Subcutaneous preadipocyte (primary cell): Measurements from ENCODE around the gene INF2. TPM values are rescaled to one million over a fixed set of nuclear protein-coding genes. Genes with fewer than 3 reads are reported as not detected.

Source experiments
- small RNA-seq: library from RNA; depleted of rRNA; stranded (forward); fragments of <200 nt; gene quantifications from one replicate; pipeline ENCODE3, GENCODE V24; 2012
- total RNA-seq: library from RNA; depleted of rRNA; stranded (reverse); fragments of >200 nt; gene quantifications from 2 replicates; pipeline ENCODE4 v1.2.3, GENCODE V29; 2012

The INF2 gene
- 45.9 and 59.0 TPM in 2 replicates for total RNA-seq

DNA sequence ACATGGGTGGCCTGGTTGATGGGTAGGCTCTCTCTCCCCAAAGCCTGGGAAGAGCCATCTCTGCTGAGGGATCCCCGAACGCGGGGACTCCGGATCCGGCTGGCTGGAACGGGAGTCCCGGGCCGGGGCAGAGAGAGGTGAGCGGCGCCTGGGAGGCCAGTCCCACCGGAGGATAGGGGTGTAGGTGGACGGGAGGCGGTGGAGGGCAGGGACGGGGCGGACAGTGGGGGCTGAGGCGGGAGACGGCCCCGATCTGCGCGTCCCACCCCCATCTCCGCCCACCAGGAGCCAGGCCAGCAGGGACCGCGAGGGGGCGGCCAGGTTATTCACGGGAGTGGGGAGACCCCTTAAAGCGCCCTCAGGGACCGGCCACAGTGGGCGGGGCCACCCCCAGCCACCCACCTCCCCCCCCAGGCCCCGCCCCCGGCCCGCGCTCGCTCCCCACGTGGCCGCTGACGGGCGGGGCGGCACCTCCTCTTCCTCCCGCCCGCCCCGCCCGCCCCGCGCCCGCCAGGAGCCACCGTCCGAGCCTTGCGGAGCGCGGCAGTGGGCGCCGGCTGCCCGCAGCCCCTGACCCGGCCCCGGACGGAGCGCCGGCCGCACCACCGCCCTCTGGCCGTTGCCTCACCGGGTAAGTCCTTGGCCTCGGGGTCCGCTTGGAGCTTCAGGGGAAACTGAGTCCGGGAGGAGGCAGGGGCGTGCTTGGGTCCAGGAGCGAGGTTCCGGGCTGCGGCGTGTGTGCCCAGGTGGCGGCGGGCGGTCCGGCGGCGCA lies at the start of gene INF2:
Gene INF2, plus strand, starts transcription at position 510 of the 772 bp plus-strand sequence. CDS start 11,748 bp downstream, outside the sequence.

DNA sequence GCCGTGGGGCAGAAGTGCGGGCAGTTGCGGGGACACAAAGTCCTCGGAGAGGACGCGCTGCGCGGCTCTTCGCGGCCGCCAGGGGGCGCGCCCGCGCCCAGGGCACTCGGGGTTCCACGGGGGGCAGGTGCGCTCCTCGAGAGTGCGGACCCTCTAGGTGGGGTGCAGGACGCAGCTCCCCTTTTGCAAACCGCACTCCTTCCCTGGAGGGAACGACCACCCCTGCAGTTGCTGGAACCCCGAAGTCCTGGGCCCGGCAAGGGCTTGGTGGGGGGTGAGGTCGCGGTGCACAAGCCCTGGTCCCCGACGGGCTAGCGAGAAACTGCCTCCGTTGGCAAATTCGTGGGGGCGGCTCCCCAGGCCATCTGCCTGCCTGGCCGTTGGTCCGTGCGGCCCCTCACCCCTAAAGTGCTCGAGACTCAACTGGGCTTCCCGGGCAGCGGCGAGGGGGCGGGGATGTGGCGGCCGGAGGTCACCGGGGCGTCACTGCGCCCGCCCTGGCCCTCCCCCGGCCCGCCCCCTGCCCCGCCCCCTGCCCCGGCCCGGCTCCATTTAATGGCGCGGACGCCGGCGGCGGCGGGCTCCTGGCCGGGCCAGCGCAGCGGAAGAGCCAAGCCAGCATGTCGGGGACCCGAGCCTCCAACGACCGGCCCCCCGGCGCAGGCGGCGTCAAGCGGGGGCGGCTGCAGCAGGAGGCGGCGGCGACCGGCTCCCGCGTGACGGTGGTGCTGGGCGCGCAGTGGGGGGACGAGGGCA lies 34.4 kb downstream of the INF2 start, which contains the start of gene ADSS1:
Gene ADSS1, plus strand, starts transcription at position 579 of the 756 bp plus-strand sequence. Its CDS starts 42 bp downstream, at position 621.

DNA sequence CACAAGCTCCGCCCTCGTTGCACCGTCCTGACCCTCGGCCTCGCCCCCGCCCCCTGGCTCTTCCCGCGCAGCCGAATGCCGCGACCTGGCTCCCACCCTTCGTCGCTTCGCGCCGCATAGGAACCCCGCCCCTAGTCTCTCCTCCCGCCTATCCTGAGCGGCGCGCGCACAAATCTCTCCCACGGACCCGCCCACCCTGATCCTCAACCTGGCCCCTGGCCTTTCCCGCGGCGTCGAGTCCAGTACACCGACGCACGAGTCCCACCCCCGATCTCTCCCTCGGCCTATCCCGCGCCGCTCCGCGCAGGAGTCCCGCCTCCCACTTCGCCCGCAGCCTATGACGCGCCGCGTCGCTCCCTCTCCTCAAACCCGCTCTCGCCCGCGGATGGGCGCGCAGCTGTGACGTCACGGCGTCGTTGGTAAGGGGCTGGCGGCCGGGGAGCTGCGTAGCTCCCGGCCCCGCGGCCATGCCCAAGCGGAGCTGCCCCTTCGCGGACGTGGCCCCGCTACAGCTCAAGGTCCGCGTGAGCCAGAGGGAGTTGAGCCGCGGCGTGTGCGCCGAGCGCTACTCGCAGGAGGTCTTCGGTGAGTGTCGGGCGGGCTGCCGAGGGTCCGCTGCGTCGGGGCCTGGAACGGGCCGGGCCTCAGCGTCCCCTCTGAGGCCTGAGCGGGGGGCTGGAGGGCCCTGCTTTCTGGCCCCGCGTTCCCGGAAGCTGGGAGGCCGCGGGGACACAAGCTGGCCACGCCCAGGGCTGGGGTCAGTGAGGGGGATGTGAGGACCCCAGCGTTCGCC lies 63.5 kb downstream of the INF2 start, which contains the start of gene SIVA1:
Gene SIVA1, plus strand, starts transcription at position 413 of the 793 bp plus-strand sequence. Its CDS starts 55 bp downstream, at position 468.

Small RNA genes lying within 50 kb of the gene (small RNA-seq; reads per million reads assigned to genes)
- not detected for gene MIR4710

Other genes with a start within 250 kb of the INF2 start
- gene C14orf180, start 109.9 kb upstream of the INF2 start, total RNA-seq: not detected in 2 replicates
- gene TMEM179, start 84.8 kb upstream of the INF2 start, total RNA-seq: not detected in 2 replicates
- gene ADSS1, start 34.6 kb downstream of the INF2 start, total RNA-seq: 0.39 and 0.73 TPM in 2 replicates
- 68.2 and 94.4 TPM in 2 replicates for gene SIVA1, start 63.5 kb downstream of the INF2 start, total RNA-seq
- 158 and 182 TPM in 2 replicates for gene AKT1, start 106.1 kb downstream of the INF2 start, total RNA-seq
- gene ZBTB42, start 111.5 kb downstream of the INF2 start, total RNA-seq: 1.8 and 2.5 TPM in 2 replicates
- 14.3 and 19.7 TPM in 2 replicates for gene CEP170B, start 175.7 kb downstream of the INF2 start, total RNA-seq
- gene PLD4, start 235.3 kb downstream of the INF2 start, total RNA-seq: under 0.01 TPM in 2 replicates